ENCODE data around the gene RNF17. TPM values are rescaled to one million over a fixed set of nuclear protein-coding genes. Genes with fewer than 3 reads are reported as not detected.
"Not testable (repeated sequence)": the region's sequence is repeated elsewhere in the genome, so short reads cannot be mapped to it uniquely, and the experiment has no call there.

Gene RNF17, protein sequence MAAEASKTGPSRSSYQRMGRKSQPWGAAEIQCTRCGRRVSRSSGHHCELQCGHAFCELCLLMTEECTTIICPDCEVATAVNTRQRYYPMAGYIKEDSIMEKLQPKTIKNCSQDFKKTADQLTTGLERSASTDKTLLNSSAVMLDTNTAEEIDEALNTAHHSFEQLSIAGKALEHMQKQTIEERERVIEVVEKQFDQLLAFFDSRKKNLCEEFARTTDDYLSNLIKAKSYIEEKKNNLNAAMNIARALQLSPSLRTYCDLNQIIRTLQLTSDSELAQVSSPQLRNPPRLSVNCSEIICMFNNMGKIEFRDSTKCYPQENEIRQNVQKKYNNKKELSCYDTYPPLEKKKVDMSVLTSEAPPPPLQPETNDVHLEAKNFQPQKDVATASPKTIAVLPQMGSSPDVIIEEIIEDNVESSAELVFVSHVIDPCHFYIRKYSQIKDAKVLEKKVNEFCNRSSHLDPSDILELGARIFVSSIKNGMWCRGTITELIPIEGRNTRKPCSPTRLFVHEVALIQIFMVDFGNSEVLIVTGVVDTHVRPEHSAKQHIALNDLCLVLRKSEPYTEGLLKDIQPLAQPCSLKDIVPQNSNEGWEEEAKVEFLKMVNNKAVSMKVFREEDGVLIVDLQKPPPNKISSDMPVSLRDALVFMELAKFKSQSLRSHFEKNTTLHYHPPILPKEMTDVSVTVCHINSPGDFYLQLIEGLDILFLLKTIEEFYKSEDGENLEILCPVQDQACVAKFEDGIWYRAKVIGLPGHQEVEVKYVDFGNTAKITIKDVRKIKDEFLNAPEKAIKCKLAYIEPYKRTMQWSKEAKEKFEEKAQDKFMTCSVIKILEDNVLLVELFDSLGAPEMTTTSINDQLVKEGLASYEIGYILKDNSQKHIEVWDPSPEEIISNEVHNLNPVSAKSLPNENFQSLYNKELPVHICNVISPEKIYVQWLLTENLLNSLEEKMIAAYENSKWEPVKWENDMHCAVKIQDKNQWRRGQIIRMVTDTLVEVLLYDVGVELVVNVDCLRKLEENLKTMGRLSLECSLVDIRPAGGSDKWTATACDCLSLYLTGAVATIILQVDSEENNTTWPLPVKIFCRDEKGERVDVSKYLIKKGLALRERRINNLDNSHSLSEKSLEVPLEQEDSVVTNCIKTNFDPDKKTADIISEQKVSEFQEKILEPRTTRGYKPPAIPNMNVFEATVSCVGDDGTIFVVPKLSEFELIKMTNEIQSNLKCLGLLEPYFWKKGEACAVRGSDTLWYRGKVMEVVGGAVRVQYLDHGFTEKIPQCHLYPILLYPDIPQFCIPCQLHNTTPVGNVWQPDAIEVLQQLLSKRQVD (N-terminal part only)
- total RNA-seq = not detected in 2 replicates

DNA sequence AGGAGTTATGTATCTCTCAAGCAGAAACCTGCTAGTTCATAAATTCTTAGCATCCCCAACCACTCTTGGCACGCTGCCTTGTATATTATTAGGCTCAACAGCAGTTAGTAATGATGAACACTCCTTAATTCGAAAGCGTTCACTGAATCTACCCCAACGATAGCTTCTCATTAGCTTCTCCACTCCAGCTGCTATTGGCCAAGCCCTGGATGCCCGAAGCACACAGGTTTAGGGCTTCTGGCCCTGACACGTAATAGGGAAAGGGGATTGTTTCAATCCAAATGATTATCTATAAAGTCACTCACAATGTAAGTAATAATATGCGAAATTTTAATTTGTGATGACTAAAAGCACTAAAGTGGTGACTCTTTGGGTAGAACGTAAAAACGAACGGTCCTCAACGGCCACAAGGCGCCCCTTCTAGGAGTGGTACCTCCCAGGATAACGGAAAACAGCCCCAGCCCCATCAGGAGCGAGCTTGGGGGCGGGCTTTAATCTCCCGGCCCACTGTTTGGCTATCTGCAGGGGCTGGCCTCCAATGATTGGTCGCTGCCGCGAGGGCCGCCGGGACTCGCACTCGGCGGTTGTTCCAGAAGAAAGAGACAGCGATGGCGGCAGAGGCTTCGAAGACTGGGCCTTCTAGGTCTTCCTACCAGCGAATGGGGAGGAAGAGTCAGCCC, at the start of gene RNF17:
Gene RNF17, plus strand, starts transcription at position 574 of the 680 bp plus-strand sequence. Its CDS starts 35 bp downstream, at position 609.
- intact Hi-C loops (cut with micrococcal nuclease) = no loop called here

DNA sequence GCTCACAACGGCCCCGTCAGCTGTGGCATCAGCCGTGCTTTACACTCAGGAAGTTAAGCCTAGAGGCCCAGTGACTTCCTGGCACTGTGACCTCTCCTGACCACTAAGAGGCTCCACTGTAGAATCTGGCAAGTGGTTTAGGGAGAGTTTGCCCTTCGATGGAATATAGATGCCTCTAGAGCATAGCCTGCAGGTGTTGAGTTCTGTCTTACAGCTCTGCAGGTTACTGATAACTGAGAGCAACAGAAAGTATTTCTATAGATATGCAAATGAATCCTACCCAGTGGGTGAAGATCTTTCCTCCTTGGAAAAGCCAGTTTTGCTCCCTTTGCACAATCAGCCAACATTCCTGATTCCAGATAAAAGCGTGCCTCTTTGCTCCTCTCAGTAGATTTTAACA, 48.0 kb upstream of the RNF17 start:
- intact Hi-C loops (cut with micrococcal nuclease) = no loop called here

DNA sequence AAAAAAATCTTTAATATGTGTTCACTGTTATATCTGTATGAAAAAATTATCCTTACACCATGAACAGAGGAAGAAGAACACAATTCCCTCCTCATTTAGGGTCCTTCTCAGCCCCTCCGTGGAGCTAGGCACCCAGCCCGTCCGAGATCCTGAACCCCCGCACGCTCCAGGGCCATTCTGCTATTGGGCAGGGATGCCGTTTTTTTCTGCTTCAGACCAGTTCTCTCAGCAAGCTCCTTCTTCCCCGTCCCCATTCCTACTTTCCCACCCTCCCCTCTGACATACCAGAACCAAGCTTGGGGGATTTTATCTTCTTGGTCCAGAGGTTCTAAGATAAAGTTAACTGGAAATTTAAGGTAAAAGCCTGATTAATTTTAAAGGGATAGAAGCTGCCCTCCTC, 47.5 kb upstream of the RNF17 start:
- intact Hi-C loops (cut with micrococcal nuclease) = no loop called here

DNA sequence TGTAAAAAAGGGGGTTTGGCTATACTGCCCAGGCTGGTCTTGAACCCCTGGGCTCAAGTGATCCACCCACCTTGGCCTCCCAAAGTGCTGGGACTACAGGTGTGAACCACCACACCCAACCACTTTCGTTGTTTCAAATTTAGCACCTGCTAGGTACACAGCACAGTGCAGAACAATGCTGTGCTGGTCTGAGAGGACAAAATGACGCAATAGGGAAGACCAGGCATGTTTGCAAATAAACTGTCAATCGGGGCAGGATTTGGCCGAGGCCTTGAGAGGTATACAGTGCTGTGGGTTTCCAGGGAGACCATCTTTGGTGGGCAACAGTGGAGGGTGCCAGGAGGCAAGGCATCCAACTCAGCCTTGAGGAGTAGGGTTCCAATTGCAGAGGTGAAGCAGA, 46.8 kb upstream of the RNF17 start:
- intact Hi-C loops (cut with micrococcal nuclease) = no loop called here

DNA sequence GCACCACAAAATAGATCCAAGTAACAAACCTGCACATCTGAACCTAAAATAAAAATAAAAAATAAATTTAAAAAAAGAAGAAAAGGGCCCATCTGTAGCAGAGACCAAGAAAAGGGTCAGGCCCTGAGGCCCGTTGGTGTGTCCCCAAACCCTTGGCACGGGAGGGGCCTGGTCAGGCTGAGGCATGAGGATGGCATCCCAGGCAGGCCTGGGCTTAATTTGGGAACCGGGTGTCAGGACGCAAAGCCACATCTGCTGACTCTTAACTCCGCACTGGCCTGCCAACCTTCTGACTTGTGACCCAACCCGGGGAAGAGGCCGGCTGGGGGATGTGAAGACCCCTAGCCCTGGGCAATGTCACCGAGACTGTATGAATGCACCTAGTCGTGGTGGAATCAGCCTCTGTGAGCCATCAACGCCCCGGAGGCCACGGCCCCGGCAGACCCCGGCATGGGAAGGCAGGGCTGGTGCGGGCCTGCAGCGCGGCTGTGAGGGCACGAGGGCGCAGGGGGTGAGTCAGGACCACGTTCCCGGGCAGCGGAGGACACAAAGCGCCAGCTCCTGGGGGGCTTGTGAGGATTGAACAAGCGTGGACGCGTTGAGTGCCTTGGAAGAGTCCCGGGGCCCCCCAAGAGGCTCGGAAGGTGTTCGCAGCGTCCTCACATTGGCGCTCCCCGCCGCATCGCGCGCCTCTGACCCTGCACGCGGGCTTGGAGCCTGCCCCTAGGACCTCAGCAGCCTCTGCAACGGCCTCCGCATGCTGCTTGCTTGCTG, 45.6 kb upstream of the RNF17 start:
- intact Hi-C loops (cut with micrococcal nuclease) = no loop called here

DNA sequence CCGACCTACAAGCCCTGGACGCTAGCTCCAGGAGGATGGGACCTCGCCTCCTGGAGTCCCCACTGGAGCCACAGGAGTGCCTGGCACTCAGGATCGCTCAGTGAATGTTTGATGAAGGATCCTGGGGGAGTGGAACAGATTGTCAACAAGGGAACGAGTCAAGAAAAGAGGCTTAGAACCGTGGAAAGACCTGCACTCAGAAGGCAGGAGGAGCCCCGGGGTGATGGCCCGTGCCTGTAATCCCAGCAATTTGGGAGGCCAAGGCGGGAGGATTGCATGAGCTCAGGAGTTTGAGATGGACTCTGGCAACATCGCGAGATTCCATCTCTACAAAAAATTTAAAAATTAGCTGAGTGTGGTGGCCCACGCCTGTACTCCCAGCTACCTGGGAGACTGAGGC, 44.8 kb upstream of the RNF17 start:
- intact Hi-C loops (cut with micrococcal nuclease) = no loop called here

DNA sequence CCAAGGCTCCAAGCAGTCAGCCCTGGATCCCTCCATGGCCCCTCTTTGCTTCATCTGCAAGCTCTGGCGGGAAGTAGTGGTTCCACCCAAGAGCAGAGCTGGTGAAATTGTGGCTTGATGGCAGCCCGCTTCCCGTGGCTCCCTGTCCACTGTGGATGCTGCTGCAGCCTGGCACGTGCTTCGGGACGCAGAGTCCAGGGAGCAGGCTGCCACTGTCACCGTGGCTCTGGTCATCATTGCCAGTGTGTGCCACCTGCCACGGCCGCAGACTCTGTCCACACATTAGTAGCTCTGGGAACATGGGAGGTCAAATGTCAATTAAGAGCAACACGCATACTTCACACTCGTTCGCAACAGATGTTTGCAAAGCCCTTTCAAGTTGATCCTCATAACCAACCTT, 40.8 kb upstream of the RNF17 start:
- intact Hi-C loops (cut with micrococcal nuclease) = no loop called here

DNA sequence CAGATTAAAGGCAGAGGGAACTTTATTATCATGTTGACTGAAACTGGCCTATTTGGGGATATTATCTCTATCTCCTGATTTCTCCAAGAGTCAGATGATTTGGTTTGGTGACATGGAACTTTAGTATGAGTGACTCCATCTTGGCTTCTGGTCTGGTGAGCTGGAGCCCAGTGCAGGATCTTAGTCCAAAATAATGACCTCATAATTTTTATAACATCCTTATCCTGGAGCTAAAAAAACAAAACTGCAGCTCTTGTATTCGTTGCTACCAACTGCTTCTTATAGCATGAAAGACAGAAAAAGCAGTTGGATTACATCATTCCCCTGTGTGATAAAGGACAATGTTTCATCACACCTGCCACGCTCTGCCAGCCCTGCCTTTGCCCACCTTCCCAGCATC, 39.3 kb upstream of the RNF17 start:
- intact Hi-C loops (cut with micrococcal nuclease) = no loop called here

DNA sequence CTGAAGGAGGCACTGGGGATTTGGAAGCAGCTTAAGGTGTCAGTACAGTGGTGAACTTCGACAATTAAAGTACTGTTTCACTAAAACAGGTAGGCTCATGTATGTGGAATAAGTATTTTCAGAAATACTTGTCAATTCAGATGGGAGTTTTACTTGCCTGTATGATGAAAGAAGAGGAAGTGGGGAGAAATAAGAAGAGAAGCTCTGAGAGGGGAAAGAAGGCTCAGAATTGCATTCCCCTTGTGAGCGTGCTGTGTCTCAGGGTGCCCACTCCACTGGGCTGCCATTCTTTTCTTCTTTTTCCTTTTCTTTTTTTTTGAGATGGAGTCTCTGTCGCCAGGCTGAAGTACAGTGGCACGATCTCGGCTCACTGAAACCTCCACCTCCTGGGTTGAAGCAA, 38.6 kb upstream of the RNF17 start:
- intact Hi-C loops (cut with micrococcal nuclease) = no loop called here

DNA sequence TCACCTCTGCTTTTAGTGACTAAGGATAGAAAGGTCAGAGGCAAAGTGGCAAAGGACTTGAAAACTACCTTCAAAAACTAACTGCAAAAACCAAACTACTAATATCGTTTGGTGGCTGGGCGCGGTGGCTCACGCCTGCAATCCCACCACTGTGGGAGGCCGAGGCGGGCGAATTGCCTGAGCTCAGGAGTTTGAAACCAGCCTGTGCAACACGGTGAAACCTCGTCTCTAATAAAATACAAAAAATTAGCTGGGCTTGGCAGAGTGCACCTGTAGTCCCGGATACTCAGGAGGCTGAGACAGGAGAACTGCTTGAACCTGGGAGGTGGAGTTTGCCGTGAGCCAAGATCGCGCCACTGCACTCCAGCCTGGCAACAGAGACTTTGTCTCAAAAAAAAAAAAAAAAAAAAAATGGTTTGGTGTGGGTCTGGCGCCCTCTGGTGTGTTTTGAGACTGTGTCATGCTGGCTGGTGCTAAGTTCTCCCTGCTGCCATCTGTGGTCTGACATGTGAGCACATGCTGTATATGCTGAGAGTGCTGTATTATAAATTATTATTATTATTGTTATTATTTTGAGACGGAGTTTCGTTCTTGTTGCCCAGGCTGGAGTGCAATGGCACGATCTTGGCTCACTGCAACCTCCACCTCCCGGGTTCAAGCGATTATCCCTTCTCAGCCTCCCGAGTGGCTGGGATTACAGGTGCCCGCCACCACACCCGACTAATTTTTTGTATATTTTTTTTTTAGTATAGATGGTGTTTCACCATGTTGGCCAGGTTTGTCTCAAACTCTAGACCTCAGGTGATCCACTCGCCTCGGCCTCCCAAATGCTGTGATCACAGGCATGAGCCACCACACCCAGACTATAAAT, 36.0 kb upstream of the RNF17 start:
- intact Hi-C loops (cut with micrococcal nuclease) = loop anchor here (1.0 to 2.0 kb wide), 8 partner anchors 19 to 269 kb away; partner anchors contain the start of gene PARP4

DNA sequence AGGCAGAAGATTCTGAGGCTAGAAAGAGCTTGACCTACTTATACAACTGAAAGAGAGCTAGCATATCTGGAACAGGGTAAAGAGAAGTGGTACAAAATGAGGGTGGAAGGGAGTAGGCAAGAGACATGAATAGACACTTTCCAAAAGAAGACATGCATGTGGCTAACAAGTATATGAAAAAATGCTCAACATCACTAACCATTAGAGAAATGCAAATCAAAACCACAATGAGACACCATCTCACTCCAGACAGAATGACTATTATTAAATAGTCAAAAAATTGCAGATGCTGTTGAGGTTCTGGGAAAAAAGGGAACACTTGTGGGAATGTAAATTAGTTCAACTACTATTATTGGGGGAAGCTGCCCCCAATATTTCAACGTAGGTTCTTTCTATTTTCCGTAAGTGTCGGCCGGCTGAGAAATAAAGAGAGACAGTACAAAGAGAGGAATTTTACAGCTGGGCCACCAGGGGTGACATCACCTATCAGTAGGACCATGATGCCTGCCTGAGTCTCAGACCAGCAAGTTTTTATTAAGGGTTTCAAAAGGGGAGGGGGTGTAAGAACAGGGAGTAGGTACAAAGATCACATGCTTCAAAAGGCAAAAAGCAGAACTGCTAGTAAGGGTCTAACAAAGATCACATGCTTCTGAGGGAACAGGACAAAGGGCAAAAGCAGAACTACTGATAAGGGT, 32.9 kb upstream of the RNF17 start:
- intact Hi-C loops (cut with micrococcal nuclease) = not testable (repeated sequence)

DNA sequence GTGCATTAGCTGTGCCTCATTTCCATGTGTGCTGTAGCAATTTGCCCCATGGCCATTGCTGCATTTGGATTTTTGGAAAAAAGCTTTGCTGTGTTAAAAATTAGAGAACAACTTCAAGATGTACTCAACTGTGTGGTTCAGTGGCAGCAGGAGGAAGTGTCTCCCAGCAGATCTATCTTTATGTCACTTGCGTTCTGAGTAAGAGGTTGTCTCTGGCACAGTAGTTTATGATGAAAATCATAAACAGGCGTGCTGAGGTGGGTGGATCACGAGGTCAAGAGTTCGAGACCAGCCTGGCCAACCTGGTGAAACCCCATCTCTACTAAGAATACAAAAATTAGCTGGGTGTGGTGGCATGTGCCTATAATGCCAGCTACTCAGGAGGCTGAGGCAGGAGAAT, 29.0 kb upstream of the RNF17 start:
- intact Hi-C loops (cut with micrococcal nuclease) = no loop called here

DNA sequence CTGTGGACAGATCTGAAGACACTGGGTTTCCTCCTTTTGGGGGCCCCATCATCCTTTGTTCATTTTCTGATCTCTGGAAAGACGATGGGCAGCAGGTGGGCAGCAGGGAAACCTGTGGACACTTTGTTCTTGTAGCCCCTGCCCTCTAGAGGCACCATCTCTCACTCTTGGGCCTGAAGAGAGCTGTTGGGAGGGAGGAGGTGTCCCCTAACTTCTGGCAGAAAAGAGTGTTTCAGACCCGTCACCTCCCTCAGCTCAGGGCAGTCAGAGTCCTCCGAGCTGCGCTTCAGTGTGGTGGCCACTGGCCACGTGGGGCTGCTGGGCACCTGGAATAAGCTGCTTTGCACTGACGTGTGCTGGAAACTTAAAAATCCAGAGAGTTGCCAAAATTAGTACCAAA, 26.9 kb upstream of the RNF17 start:
- intact Hi-C loops (cut with micrococcal nuclease) = no loop called here

DNA sequence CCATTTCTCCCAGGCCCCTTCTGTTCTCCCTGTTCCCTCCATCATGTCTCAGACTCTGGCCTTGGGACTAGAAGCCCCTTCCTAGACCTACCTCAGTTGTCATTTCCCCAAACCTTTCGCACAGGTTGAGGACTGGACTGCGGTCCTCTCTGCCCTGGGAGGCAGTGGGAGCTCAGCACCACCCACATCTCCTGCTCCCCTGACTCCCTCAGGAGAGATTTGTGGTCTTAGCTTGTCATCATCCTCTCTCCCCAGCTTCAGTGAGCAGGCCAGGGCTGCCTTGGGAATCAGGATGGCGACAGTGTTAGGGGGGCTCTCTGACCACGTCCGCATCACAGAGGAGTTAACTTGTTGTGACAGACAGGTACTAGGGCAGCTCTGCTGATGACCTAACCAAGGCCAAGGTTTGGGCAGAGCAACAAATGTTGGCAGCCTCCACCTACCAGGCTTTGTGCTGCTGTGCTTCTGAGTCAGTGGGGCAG, 25.6 kb upstream of the RNF17 start:
- intact Hi-C loops (cut with micrococcal nuclease) = no loop called here

DNA sequence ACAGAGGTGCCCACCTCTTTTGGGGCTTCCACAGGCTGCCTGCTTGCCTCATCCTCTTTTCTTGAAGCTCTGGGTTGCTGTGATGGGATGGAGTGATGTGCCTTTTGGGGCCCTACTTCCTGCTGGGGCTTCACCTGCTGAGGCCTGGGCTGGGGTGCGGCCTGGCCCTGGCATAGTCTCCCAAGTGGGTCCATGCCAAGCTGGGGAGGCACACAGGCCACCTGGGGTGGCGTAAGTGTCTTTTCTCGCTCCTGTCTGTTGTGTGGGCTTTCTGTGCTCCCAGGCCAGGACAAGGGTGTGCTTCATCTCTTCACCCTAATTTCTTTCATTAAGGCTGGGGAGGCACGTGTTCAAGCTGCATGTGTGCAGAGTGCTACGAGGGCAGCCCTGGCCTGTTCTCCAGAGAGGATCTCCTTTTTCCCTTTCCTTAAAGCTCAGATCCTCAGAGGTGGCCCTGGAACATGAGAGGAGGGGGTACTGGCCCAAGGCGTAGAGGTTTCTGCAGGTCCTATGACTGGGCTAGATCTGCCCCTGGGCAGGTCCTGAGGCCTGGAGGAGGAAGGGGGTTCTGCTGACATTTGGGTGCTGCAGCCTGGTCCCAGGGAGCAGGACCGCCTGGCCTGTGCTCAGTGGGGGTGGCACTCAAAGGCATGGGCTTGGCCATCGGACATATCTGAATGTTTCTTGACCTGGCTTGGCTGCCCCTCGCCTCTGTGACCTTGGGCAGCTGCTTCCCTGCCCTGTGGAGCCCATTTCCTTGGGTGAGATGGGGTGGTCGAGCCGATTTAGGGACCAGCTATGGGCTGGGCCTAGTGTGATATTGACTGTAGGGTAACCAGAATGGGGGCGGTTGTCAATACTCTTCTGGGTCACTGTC, 23.7 kb upstream of the RNF17 start:
- intact Hi-C loops (cut with micrococcal nuclease) = loop anchor here (2.0 kb wide), 1 partner anchor 229 kb away; no protein-coding TSS in a partner anchor

DNA sequence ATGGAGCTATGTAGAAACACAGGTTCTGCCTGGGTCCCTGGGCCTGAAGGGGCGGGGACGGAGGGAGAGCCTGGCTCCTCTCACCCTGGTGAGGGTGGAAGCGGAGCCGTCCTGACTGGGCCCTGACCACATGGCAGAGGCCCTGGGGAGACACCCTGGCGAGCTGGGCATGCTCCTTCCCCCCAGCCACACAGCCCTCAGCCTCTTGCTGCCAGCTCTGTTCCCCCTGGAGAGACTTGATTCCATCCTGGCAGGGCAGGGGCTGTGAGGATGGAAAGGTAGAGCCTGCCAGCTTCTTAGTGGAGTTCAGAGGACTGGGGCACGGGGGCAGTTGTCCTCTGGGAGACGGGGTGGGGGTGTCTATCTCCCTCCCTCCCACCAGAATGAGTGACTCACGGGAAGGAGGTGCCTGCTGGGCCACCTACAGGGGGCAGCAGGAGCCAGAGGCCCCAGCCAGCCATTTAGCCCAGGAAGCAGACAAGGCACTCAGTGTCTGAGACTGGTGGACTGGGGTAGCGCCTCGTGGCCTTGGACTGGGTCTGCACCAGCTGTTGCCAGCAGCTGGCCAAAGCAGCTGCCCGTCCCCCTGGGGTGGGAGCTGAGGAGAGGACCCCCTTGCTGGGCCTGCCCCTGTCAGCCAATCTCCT, 22.8 kb upstream of the RNF17 start:
- intact Hi-C loops (cut with micrococcal nuclease) = loop anchor here (2.0 kb wide), 1 partner anchor 228 kb away; no protein-coding TSS in a partner anchor

DNA sequence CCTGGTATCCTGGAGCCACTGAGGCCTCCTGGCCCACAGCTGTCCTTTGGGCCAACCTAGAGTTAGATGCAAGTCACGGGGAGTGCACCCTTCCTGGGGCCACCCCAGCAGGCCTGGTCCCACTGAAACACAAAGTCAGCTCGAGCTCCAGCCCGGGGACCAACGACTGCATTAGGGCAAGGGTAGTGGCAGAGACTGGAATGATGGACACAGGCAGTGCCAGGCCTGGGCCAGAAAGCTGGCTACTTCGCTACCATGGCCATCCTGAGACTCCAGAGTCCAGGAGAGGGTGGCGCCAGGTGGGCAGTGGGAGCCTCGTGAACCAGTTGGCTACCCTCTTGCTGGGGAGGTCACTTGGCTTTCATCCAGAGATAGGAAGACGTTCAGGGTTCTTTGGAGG, 22.2 kb upstream of the RNF17 start:
- intact Hi-C loops (cut with micrococcal nuclease) = loop anchor here (2.0 kb wide), 1 partner anchor 227 kb away; no protein-coding TSS in a partner anchor

Measured in T-helper 1 cell treated with Interleukin-12 subunit alpha and Interleukin-12 subunit beta and Interleukin-4 antibody, amounts not matched to agents 30 ng/mL and 1 ng/mL, for 36 hours (primary cell).